Activated CD4-positive, alpha-beta T cell treated with anti-CD3 and anti-CD28 coated beads, Interleukin-2, amount 50 U/mL, for 24 hours (primary cell): ENCODE measurements around the gene MMP17.

Experiments
- DNase-seq, 2 donors: peaks; one replicate each; pipeline ENCODE4 v3.0.0-alpha.2; 2020; ENCODE audit warnings: low read depth in 1 of 2, low spot score in 1 of 2

MMP17 gene

GRCh38 chr12:131847456-131847855 is 19.3 kb downstream of the MMP17 start:
- DNase-seq = no peak

- DNase-seq = no peak
Observed at GRCh38 chr12:131848753-131849152, 20.6 kb downstream of the MMP17 start.

- no peak for DNase-seq
Observed at GRCh38 chr12:131849700-131850553, 21.7 kb downstream of the MMP17 start.

- DNase-seq = no peak
Observed at GRCh38 chr12:131850856-131851559, 22.8 kb downstream of the MMP17 start.

GRCh38 chr12:131851741-131852550 is 23.8 kb downstream of the MMP17 start:
- DNase-seq = no peak

- no peak for DNase-seq
Observed at GRCh38 chr12:131852551-131853299, 24.5 kb downstream of the MMP17 start.

GRCh38 chr12:131853832-131854797 is 25.9 kb downstream of the MMP17 start:
- no peak for DNase-seq

- DNase-seq = no peak
Observed at GRCh38 chr12:131854861-131855476, 26.8 kb downstream of the MMP17 start.

GRCh38 chr12:131855521-131856142 is 27.4 kb downstream of the MMP17 start:
- no peak for DNase-seq

- DNase-seq = no peak
Observed at GRCh38 chr12:131856366-131857097, 28.3 kb downstream of the MMP17 start.

- DNase-seq = no peak
Observed at GRCh38 chr12:131857908-131858850, 30.0 kb downstream of the MMP17 start.

GRCh38 chr12:131860472-131861260 is 32.5 kb downstream of the MMP17 start:
- DNase-seq = no peak

- DNase-seq = no peak
Observed at GRCh38 chr12:131861261-131862083, 33.3 kb downstream of the MMP17 start.

- no peak for DNase-seq
Observed at GRCh38 chr12:131862084-131862441, 33.9 kb downstream of the MMP17 start.

- DNase-seq = no peak
Observed at GRCh38 chr12:131862600-131862993, 34.4 kb downstream of the MMP17 start.
